ENCODE data around the gene IMMP1L. TPM values are rescaled to one million over a fixed set of nuclear protein-coding genes. Genes with fewer than 3 reads are reported as not detected.

The IMMP1L gene
- total and polyA plus RNA-seq, 2 of the 8 experiments (the other 6 are each of a cell fraction or from before 2014, with no cell fraction given): 27.4 to 47.7 TPM

DNA sequence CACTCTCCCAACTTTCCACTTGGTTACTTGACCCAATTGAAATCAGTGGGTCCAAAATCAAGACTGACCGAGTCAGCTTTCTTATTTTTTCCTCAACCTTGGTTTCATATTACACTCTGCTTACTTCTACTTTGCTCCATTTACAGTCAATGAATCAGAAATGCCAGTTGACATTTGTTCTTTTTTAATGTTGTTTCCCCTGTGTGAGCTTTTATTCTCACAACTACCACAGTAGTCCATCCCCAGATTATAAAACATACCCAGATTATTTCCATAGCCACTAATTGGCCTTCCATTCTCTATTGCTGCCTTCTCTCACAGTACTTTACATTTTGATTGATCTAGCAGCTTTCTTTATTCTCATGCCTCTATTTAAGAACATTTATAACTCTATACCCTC is 89.8 kb downstream of the IMMP1L start:
- Histone ChIP-seq H3K36me3 (ENCODE audit: control insufficient read depth in 2 of 4, insufficient read depth in 4 of 4, low read length in 3 of 4) (no peaks in the 10 kb centered on the region; a peak in 1 of 8 replicates), H3K9me3 (ENCODE audit: insufficient read depth in 2 of 2, low read depth in 1 of 2, low read length in 1 of 2) (no peaks in the 10 kb centered on the region), H4K5ac (ENCODE audit: insufficient read length, low read depth, low read length) (no peak overlapping the region), H3K4me1 (replicated peaks in 1 of 4; ENCODE audit: control insufficient read depth in 3 of 4, insufficient read depth in 4 of 4, low read length in 3 of 4) (peaks cover 0 to 30% (median 17%) of the 10 kb centered on the region in 4 experiments; a peak in 4 of 7 replicates), H3K18ac (ENCODE audit: extremely low read depth, low read length) (no peak overlapping the region), H3K23ac (ENCODE audit: insufficient read length) (no peak overlapping the region), H3K4me3 (ENCODE audit: extremely low read depth in 1 of 4, insufficient read depth in 2 of 4, low read depth in 3 of 4, low read length in 4 of 4) (no peak overlapping the region; a peak in 1 of 8 replicates), H4K8ac (ENCODE audit: extremely low read depth, insufficient read depth, low read length) (no peak overlapping the region), H4K20me1 (replicated peaks in 1 of 2; ENCODE audit: control insufficient read depth in 1 of 2, insufficient read depth in 2 of 2, low read length in 2 of 2) (no peaks in the 10 kb centered on the region), H2AFZ (ENCODE audit: low read length) (no peak overlapping the region), H3K79me2 (ENCODE audit: control insufficient read depth in 1 of 2, insufficient read depth in 2 of 2, low read length in 2 of 2) (no peaks in the 10 kb centered on the region), H2AK5ac (ENCODE audit: low read depth, low read length) (no peak overlapping the region), H2BK5ac (ENCODE audit: low read depth, low read length) (no peak overlapping the region), H3K23me2 (ENCODE audit: low read depth, low read length) (no peaks in the 10 kb centered on the region), H2BK15ac (ENCODE audit: low read length) (no peak overlapping the region), H3K4ac (replicated peaks; ENCODE audit: insufficient read length, low read depth, low read length) (no peak overlapping the region), H4K91ac (replicated peaks; ENCODE audit: insufficient read length, low read length) (no peak overlapping the region), H3K9ac (replicated peaks in 1 of 4; ENCODE audit: extremely low read depth in 1 of 4, low read depth in 3 of 4, low read length in 3 of 4) (no peak overlapping the region), H2BK120ac (replicated peaks; ENCODE audit: low read depth, low read length) (no peak overlapping the region), H3K14ac (ENCODE audit: insufficient read length) (no peak overlapping the region), H3K4me2 (ENCODE audit: insufficient read depth in 1 of 2, low read depth in 2 of 2, low read length in 2 of 2) (no peak overlapping the region; a peak in 1 of 4 replicates), H2BK20ac (ENCODE audit: low read length) (no peak overlapping the region), H3K27ac (ENCODE audit: low read depth, low read length) (no peak overlapping the region), H3K27me3 (replicated peaks in 1 of 4; ENCODE audit: control insufficient read depth in 3 of 4, extremely low read depth in 1 of 4, insufficient read depth in 3 of 4, low read length in 3 of 4) (peaks cover 0 to 1% (median 0%) of the 10 kb centered on the region in 4 experiments; a peak in 1 of 7 replicates), H3K56ac (replicated peaks; ENCODE audit: insufficient read length, low read depth, low read length) (no peak overlapping the region), H3K79me1 (ENCODE audit: low read depth, low read length) (no peaks in the 10 kb centered on the region), H2BK12ac (ENCODE audit: low read depth, low read length) (no peak overlapping the region)
- TF ChIP-seq POLR2AphosphoS5 (IDR thresholded peaks at IDR 0.05; ENCODE audit: low read depth, low read length) (no peak), SP4 (IDR thresholded peaks at IDR 0.05; ENCODE audit: low read length) (no peak), JUN (IDR thresholded peaks at IDR 0.05; ENCODE audit: low read depth, low read length) (no peak), POU5F1 (IDR thresholded peaks at IDR 0.05; ENCODE audit: low read depth, low read length) (no peak), JUND (IDR thresholded peaks at IDR 0.05; ENCODE audit: low read length) (no peak)
- CTCF ChIA-PET (ENCODE audit: partially characterized antibody): interaction anchor here (0.9 kb wide), 1 partner anchor 752 kb away, joined by 3 read pairs; no protein-coding TSS in a partner anchor
- DNase-seq (ENCODE audit: low read depth in 1 of 2, low spot score in 2 of 2): no peak
- no peak for FAIRE-seq
- 53% methylated on average over 1 of the region's 1 CpG; no CpG with 5 or more reads in 1 of the 2 experiments for WGBS, 2 experiments (ENCODE audit: extremely low coverage in 1 of 2, insufficient coverage in 1 of 2, insufficient read length in 1 of 2, insufficient replicate concordance in 2 of 2, low coverage in 1 of 2, low lambda C conversion rate in 2 of 2, missing lambda C conversion rate in 1 of 2)
- POLR2A ChIA-PET (ENCODE audit: partially characterized antibody): no interaction called here

Measured in H1 (cell line).